NCI-H2171 treated with DMSO at 0.1 percent for 48 hours (cell line): Measurements from ENCODE around the gene C6orf47.

Experiments used
- DNase-seq: peaks from one replicate; lab custom pipeline; 2025; lab: John Stamatoyannopoulos, UW

The C6orf47 gene

DNA sequence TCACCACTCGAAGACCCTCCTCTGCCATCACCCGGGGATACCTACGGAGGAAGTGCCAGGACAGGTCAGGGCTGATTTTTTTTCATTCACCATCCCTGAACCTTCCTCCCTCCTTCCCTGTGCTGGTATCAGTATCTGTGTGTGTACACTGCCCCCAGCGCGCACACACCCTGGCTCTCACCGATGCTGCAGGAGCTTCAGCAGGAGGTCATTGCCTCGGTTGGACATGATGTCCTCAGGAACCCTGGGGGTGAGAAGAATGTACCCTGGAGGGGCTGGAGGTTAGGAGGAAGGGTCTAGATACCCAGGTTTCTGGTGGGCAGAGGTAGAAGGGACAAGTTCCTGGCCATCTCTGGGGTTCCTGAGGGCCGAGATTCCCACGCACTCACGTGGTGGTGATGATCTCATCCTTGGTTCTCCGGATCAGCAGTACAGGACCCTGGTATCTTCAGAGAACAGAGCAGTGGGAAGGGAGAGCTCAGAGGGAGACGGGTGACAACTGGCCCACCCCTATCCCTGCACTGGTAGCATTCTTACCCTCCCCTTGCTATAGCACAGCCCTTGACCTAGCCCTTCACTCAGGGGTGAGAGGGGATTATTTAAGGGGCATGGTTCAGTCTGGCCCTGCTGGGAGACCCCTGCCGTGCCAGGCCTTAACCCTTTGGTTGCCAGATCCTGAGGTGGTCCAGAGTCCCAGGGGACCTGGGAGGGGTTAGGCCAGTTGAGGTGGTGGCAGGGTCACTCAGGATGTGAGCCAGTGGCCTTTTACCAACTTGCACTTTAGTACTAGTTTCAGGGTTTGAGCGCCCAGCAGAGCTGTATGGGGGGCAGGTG lies 27.5 kb upstream of the C6orf47 start:
- DNase-seq = no peak

DNA sequence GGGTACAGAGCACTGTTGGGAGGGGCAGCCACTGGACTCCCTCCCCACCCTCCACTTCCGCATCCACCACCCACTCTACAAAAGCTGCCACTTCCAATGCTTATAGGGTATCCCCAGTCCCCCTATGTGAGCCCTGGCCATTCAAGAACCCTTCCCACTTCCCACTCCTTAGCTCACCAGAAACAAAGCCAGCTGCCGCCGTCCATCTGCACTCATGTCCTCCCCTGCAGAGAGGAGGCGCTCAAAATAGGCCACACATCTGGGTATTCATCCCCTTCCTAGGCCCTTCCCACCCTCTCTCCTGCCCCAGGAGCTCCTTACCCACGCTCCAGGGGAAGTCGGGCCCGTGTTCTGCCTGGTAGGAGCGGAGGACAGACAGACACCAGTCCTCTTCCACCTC lies 26.7 kb upstream of the C6orf47 start:
- DNase-seq = no peak

DNA sequence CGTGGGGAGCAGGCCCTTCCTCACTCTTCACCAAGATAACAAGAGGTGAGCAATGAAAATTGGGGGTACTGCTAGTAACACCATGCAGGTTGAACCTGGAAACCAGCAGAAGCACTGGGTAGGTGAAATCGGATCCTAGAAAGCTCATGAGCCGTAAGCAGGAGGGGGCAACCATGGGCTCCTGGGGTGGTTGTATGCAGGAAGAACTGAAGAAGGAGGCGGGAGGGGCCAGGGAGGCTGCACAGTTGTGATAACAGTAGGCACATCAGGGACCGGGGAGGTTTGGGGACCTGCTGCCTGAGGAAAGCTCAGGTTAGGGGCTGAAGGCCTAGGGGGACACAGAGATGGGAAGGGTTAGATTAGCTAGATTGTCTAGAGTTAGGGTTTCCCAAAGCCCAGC lies 25.9 kb upstream of the C6orf47 start:
- no peak for DNase-seq

- DNase-seq = no peak
Measured at GRCh38 chr6:31683591-31683990, 23.0 kb upstream of the C6orf47 start.

- peak; percentile 43 for DNase-seq
Measured at GRCh38 chr6:31681135-31681671, 20.6 kb upstream of the C6orf47 start.

DNA sequence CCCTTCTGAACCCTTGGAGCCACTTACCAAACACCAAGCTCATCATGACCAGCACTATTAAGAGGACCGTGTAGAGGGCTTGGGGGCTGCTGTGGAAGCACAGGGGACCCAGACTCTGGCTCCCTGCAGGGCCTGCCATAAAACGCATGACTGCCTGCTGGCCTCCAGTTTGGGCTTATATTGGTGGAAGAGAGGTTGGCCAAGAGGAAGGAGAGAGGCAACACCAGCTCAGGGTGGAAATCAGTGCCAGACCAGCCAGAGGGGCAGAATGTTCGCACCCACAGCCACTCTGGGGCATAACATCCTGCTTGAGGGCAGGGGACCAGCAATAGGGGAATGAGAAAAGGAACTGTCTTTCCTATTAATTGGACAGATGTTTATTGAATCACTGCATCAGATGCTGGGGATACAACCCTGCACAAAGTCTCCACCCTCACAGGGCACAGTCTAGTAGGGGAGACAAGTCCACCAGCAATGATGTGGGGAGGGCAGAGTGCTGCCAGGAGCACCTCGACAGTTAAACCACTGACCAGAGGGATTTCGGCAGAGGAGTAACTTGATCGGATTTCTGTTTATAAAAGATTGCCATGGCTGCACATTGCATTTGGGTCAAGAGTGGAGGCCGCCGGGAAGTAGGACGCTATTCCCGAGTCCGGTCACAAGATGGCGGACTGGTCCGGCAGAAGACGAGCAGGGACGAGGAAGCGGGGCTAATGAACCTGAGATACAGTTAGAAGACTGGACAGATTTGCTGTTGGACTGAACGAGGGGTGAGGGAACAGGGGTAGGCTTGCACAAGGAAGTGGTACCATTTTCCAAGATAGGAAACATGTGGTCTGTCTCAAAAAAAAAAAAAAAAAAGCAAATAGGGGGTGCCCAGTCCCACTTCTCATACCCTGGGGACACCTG lies 19.9 kb upstream of the C6orf47 start, which contains the start of gene LY6G5C:
LY6G5C (minus strand) TSS at position 842 of the 909 bp plus-strand sequence; CDS start at position 148, 694 bp downstream.
- peak; percentile 82 for DNase-seq

GRCh38 chr6:31677955-31678354 lies 17.4 kb upstream of the C6orf47 start:
- DNase-seq = no peak

- no peak for DNase-seq
Measured at GRCh38 chr6:31676904-31677303, 16.3 kb upstream of the C6orf47 start.

- DNase-seq = no peak
Measured at GRCh38 chr6:31676322-31676903, 15.8 kb upstream of the C6orf47 start.

DNA sequence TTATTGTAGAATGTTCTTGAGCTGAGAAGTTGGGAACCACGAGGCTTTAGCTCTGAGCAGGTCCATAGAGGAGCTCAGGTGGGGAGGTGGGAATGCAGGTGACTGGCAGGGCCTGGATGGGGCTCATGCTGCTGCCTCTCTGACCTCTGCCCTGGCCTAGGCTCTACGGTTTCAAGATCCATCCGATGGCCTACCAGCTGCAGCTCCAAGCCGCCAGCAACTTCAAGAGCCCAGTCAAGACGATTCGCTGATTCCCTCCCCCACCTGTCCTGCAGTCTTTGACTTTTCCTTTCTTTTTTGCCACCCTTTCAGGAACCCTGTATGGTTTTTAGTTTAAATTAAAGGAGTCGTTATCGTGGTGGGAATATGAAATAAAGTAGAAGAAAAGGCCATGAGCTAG lies 9.1 kb upstream of the C6orf47 start, which contains the start of gene LY6G5B:
LY6G5B (plus strand) TSS at position 301 of the 400 bp plus-strand sequence. CDS start 975 bp downstream, outside the sequence.
- no peak for DNase-seq

- DNase-seq = no peak
Measured at GRCh38 chr6:31666337-31666965, 5.9 kb upstream of the C6orf47 start.

DNA sequence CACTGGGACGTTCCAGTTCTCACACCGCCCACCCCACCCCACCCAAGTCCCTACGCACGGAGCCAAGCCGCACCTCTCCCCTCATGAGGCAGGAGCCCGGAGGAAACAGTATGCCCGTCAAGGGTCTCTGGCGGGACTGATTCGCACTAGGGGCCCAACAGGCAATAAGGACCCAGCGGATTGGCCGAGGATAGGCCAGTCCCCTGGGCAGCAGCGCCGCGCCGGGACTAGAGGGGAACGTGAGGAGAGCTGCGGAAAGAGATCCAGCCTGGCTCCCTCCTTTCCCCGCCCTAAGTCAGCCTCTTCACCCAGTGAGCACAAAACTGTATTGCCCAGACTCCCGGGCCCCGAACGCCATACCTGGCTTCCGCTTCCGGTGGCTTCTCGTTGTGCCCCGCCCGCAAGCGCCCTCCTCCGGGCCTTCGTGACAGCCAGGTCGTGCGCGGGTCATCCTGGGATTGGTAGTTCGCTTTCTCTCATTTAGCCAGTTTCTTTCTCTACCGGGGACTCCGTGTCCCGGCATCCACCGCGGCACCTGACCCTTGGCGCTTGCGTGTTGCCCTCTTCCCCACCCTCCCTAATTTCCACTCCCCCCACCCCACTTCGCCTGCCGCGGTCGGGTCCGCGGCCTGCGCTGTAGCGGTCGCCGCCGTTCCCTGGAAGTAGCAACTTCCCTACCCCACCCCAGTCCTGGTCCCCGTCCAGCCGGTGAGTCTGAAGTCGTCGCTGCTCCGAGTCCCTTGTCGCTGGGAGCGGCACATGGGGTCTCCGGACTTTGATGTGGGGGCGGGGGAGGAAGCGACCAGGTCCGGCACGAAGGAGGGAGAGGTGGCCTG lies 5.1 kb upstream of the C6orf47 start, which contains the start of gene CSNK2B:
CSNK2B (plus strand) TSS at position 580 of the 836 bp plus-strand sequence. CDS start 752 bp downstream, outside the sequence.
- DNase-seq = peak; percentile 99

- peak; percentile 96 for DNase-seq
Measured at GRCh38 chr6:31664790-31665500, 4.4 kb upstream of the C6orf47 start, which contains the start of gene GPANK1. TSS of gene GPANK1 (minus strand) at chr6:31664997. CDS start at chr6:31664478, 519 bp downstream.

DNA sequence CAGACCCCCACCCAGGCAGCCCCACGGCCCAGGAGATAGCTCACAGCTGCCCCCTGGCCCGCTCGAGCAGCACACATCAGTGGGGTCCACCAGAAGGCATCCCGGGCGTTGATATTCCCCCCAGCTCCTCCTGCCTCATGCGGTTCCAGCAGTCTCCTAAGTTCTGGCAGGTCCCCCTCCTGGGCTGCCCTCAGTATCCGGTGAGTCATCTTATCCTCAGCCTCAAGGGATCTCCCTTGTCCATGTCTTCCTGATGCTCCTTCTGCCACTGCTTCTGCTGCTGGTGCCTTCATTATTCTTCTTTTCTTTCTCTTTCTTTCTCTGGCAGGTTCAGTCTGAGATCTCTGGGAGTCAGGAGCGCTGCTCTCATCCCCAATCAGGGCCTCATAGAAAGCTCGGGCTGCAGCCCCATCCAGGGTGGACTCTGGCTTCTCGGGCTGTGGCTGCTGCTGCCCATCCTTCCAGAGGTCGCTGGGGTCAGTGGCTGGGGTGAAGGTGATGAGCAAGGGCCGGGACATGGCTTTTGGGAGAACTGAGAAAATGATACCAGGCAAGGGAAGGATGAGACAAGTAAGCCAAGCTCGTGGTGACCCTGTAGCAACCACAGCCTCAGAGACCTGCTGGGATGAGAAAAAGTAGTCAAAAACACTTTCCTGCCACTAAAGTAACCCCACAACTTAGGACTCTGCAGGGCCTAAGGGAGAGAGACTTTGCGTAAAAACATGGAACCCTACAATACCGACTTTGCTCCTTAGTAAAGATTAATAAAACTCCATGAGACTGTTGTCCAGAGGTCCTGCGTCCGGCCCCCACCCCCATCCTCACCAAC lies 3.6 kb upstream of the C6orf47 start:
- DNase-seq = no peak

DNA sequence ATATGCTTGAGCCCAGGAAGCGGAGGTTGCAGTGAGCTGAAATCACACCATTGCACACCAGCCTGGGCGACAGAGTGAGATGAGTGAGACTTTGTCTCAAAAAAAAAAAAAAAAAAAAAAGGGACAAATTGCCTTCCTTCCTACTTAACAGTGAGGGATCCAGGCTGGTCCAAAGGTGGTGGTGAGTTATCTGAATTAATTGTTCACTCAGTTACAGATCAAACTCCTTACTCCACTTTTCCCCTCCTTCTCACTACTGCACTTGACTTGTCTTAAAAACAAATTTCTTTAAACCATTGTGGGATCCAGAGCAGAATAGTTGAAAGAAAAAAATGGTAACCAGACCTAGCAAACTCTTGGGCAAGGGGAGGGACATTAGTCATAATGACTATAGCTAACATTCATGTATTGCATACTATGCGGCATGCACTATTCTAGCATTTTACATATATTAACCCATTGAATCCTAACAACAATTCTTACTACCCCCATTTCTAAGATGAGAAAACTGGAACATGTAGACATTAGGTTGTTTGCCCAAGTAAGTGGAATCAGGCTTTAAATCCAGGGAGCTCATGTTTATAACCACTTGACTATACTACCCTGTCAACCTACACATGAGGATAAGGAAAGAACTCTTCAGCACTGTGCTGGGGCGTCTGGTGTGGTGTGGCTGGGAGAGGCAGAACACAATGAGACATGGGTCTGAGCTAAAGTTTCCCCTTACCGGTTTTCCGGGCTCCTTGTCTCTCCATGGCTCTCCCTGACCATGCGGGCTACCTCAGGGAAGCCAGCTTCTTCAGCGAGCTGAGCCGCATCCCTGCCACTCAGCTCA lies 2.8 kb upstream of the C6orf47 start:
- no peak for DNase-seq

- DNase-seq = no peak
Measured at GRCh38 chr6:31662124-31662723, 1.6 kb upstream of the C6orf47 start.
